H9 (cell line): ENCODE measurements around the gene GRIP1. TPM values are rescaled to one million over a fixed set of nuclear protein-coding genes. Genes with fewer than 3 reads are reported as not detected.

Experiments
- DNase-seq: peaks from one replicate; pipeline ENCODE4 v3.0.0-alpha.2; 2017
- H2AFZ ChIP-seq: one replicate; pipeline ENCODE4 v1.6.1; 2013; ENCODE audit warnings: mild to moderate bottlenecking, low read length, control low read depth, moderate library complexity
- H2AK5ac ChIP-seq: 2 replicates; pipeline ENCODE4 v1.6.1; 2013; ENCODE audit warnings: low read length, control low read depth, mixed read lengths; ENCODE audit not compliant: insufficient read length
- H2BK120ac ChIP-seq: one replicate; pipeline ENCODE4 v1.6.1; 2013; ENCODE audit warnings: low read depth, mild to moderate bottlenecking, low read length, control low read depth, inconsistent platforms; ENCODE audit not compliant: poor library complexity, severe bottlenecking
- H2BK12ac ChIP-seq: 2 replicates; pipeline ENCODE4 v1.6.1; 2013; ENCODE audit warnings: low read length, control low read depth, mixed read lengths, low read depth; ENCODE audit not compliant: insufficient read length
- H2BK15ac ChIP-seq: 2 replicates; pipeline ENCODE4 v1.6.1; 2013; ENCODE audit warnings: low read depth, low read length, control low read depth
- H2BK20ac ChIP-seq: one replicate; pipeline ENCODE4 v1.6.1; 2013; ENCODE audit warnings: low read depth, mild to moderate bottlenecking, low read length, control low read depth, inconsistent platforms; ENCODE audit not compliant: poor library complexity, severe bottlenecking
- H2BK5ac ChIP-seq: 2 replicates; pipeline ENCODE4 v1.6.1; 2013; ENCODE audit warnings: low read length, control low read depth, mixed read lengths; ENCODE audit not compliant: insufficient read length
- H3K14ac ChIP-seq: 2 replicates; pipeline ENCODE4 v1.6.1; 2013; ENCODE audit warnings: low read length, control low read depth; ENCODE audit not compliant: insufficient read depth
- H3K18ac ChIP-seq: 2 replicates; pipeline ENCODE4 v1.6.1; 2013; ENCODE audit warnings: low read depth, mild to moderate bottlenecking, mixed read lengths, low read length, control low read depth; ENCODE audit not compliant: insufficient read length
- H3K23ac ChIP-seq: 2 replicates; pipeline ENCODE4 v1.6.1; 2013; ENCODE audit warnings: low read length, control low read depth, mixed read lengths, low read depth; ENCODE audit not compliant: insufficient read length
- H3K23me2 ChIP-seq: 2 replicates; pipeline ENCODE4 v1.6.1; 2013; ENCODE audit warnings: low read depth, mild to moderate bottlenecking, mixed read lengths, low read length, control low read depth; ENCODE audit not compliant: insufficient read length, poor library complexity, severe bottlenecking
- H3K27ac ChIP-seq: 2 replicates; pipeline ENCODE4 v1.5.1; 2013; ENCODE audit warnings: low read length, control low read depth, mixed read lengths, low read depth; ENCODE audit not compliant: insufficient read length
- H3K27me3 ChIP-seq: 2 replicates; pipeline ENCODE4 v1.6.1; 2013; ENCODE audit warnings: low read length, control low read depth, inconsistent platforms; ENCODE audit not compliant: insufficient read depth
- H3K4ac ChIP-seq: 2 replicates; pipeline ENCODE4 v1.6.1; 2013; ENCODE audit warnings: low read depth, mild to moderate bottlenecking, control low read depth, inconsistent platforms, low read length, moderate library complexity
- H3K4me1 ChIP-seq: 2 replicates; pipeline ENCODE4 v1.6.1; 2013; ENCODE audit warnings: low read length, control low read depth, inconsistent platforms; ENCODE audit not compliant: insufficient read depth
- H3K4me2 ChIP-seq: 2 replicates; pipeline ENCODE4 v1.6.1; 2013; ENCODE audit warnings: low read length, control low read depth, mixed read lengths; ENCODE audit not compliant: insufficient read length, insufficient read depth
- H3K56ac ChIP-seq: 2 replicates; pipeline ENCODE4 v1.6.1; 2013; ENCODE audit warnings: low read depth, mild to moderate bottlenecking, mixed read lengths, low read length, control low read depth; ENCODE audit not compliant: insufficient read length
- H3K79me1 ChIP-seq: 2 replicates; pipeline ENCODE4 v1.6.1; 2013; ENCODE audit warnings: low read depth, mild to moderate bottlenecking, moderate library complexity, low read length, control low read depth, inconsistent platforms; ENCODE audit not compliant: insufficient read depth, poor library complexity, severe bottlenecking
- H3K79me2 ChIP-seq: 2 replicates; pipeline ENCODE4 v1.6.1; 2013; ENCODE audit warnings: low read length, control low read depth, inconsistent platforms; ENCODE audit not compliant: insufficient read depth
- H3K9ac ChIP-seq: 2 replicates; pipeline ENCODE4 v1.6.1; 2013; ENCODE audit warnings: low read length, control low read depth, mixed read lengths; ENCODE audit not compliant: insufficient read length; ENCODE audit errors: extremely low read depth
- H3K9me3 ChIP-seq: one replicate; pipeline ENCODE4 v1.6.1; 2013; ENCODE audit warnings: low read depth, low read length, inconsistent platforms; ENCODE audit not compliant: control insufficient read depth
- H3T11ph ChIP-seq: one replicate; pipeline ENCODE4 v1.6.1; 2013; ENCODE audit warnings: mild to moderate bottlenecking, low read length, control low read depth, inconsistent platforms
- H4K20me1 ChIP-seq: one replicate; pipeline ENCODE4 v1.6.1; 2013; ENCODE audit not compliant: control insufficient read depth, insufficient read length, insufficient read depth
- H4K5ac ChIP-seq: 2 replicates; pipeline ENCODE4 v1.6.1; 2013; ENCODE audit warnings: low read depth, mild to moderate bottlenecking, mixed read lengths, low read length, control low read depth; ENCODE audit not compliant: insufficient read length
- H4K8ac ChIP-seq: replicated peaks from 2 replicates; pipeline ENCODE4 v1.6.1; 2013; ENCODE audit warnings: low read length, control low read depth, mixed read lengths, low read depth; ENCODE audit not compliant: insufficient read length
- H4K91ac ChIP-seq: 2 replicates; pipeline ENCODE4 v1.6.1; 2013; ENCODE audit warnings: low read depth, mild to moderate bottlenecking, moderate library complexity, mixed read lengths, low read length, control low read depth; ENCODE audit not compliant: insufficient read length
- H3K27ac Mint-ChIP-seq, 3 experiments: 2 replicates in 2 of 3; 3 replicates in 1 of 3; pipeline ENCODE4 v1.8.0; 2020 to 2021; ENCODE audit warnings: mixed read lengths in 3 of 3, mild to moderate bottlenecking in 1 of 3, moderate library complexity in 1 of 3
- H3K27me3 Mint-ChIP-seq: 2 replicates; pipeline ENCODE4 v1.8.0; 2021; ENCODE audit warnings: low read depth, mild to moderate bottlenecking, moderate library complexity, mixed read lengths
- H3K36me3 Mint-ChIP-seq, 3 experiments: 2 replicates in 2 of 3; 3 replicates in 1 of 3; pipeline ENCODE4 v1.8.0; 2020 to 2021; ENCODE audit warnings: low read depth in 3 of 3, mixed read lengths in 3 of 3; ENCODE audit not compliant: insufficient read depth in 1 of 3
- H3K4me1 Mint-ChIP-seq, 2 experiments: 2 replicates each; pipeline ENCODE4 v1.8.0; 2020; ENCODE audit warnings: mixed read lengths in 2 of 2
- H3K4me3 Mint-ChIP-seq, 2 experiments: 2 replicates in 1 of 2; 3 replicates in 1 of 2; pipeline ENCODE4 v1.8.0; 2020 to 2021; ENCODE audit warnings: mild to moderate bottlenecking in 2 of 2, mixed read lengths in 2 of 2, moderate library complexity in 1 of 2
- H3K9me3 Mint-ChIP-seq, 2 experiments: 2 replicates in 1 of 2; 3 replicates in 1 of 2; pipeline ENCODE4 v1.8.0; 2020; ENCODE audit warnings: mild to moderate bottlenecking in 2 of 2, mixed read lengths in 2 of 2, moderate library complexity in 1 of 2
- CTCF ChIP-seq: fragments of 200-600 bp; sonication (generic); conservative IDR thresholded peaks from 3 replicates; pipeline ENCODE4 v1.8.0; 2021; ENCODE audit warnings: antibody characterized with exemption, mild to moderate bottlenecking
- WGBS: extraction: QIAGEN DNeasy Blood & Tissue Kit; methylation state at CpG from one replicate; pipeline ENCODE4 v1.1.7; 2013; ENCODE audit warnings: missing lambda C conversion rate, low lambda C conversion rate, mixed read lengths; ENCODE audit not compliant: insufficient read length; ENCODE audit errors: extremely low coverage; 5-methylcytosine and 5-hydroxymethylcytosine counted together
- total RNA-seq: library from RNA; stranded (reverse); gene quantifications from 2 replicates; pipeline ENCODE4 v1.2.1, GENCODE V29; 2021

GRIP1 gene
- total RNA-seq, 1 experiment from 2014 or later: 19.5 TPM

- Histone ChIP-seq H2BK15ac (no peak overlapping the region), H3K27ac (no peak overlapping the region), H2BK12ac (no peak overlapping the region), H3T11ph (no peak overlapping the region), H2AK5ac (no peak overlapping the region), H3K56ac (no peak overlapping the region), H3K9me3 (no peaks in the 10 kb centered on the region), H3K4ac (no peak overlapping the region), H2AFZ (no peak overlapping the region), H4K20me1 (no peaks in the 10 kb centered on the region), H3K9ac (no peak overlapping the region), H3K27me3 (no peaks in the 10 kb centered on the region), H3K14ac (no peak overlapping the region), H3K4me2 (no peak overlapping the region), H2BK5ac (no peak overlapping the region), H4K8ac (no peak overlapping the region), H3K79me1 (no peaks in the 10 kb centered on the region), H4K91ac (no peak overlapping the region), H4K5ac (no peak overlapping the region), H3K4me1 (no peaks in the 10 kb centered on the region), H2BK20ac (no peak overlapping the region), H2BK120ac (no peak overlapping the region), H3K79me2 (no peaks in the 10 kb centered on the region), H3K23me2 (peaks cover 3% of the 10 kb centered on the region), H3K18ac (no peak overlapping the region), H3K23ac (no peak overlapping the region)
- DNase-seq: no peak
- Mint-ChIP-seq H3K4me1 (no peaks in the 10 kb centered on the region), H3K9me3 (no peaks in the 10 kb centered on the region), H3K36me3 (peaks cover 4 to 18% (median 13%) of the 10 kb centered on the region in 3 experiments; a peak in 6 of 7 replicates), H3K27me3 (no peaks in the 10 kb centered on the region), H3K4me3 (no peak overlapping the region), H3K27ac (peak overlapping the region in 1 of 3 experiments; percentile 2; a peak in 1 of 7 replicates)
- no peak for TF ChIP-seq CTCF
- WGBS: no CpG with 5 or more reads among the region's 1 CpG
Observed at GRCh38 chr12:66331814-66332213, 347.1 kb downstream of the GRIP1 start.
